ENCODE measurements around the gene KRTAP5-10.

DNA sequence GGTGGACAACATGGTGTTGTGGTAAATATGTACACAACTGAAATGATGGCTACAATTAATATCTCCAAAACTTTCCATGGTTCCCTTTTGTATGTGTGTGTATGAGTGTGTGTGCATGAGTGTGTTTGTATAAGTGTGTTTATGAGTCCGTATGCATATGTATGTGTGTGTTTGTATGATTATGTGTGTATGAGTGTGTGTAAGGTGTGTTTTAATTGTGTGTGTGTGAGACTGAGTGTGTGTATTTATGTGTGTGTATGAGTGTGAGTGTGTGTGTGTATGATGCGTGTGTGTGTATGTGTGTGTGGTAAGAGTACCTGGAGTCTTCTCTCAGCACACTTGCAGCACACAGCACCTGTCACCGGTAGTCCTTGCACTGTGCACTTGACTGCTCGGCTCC lies 9.3 kb upstream of the KRTAP5-10 start:
- no peak for TF ChIP-seq POLR2A (IDR thresholded peaks at IDR 0.05; ENCODE audit: extremely low read depth, insufficient read length)
- TF ChIP-seq MYC (IDR thresholded peaks at IDR 0.05; ENCODE audit: low read depth, low read length), result no peak
- TF ChIP-seq, protein P1, sequence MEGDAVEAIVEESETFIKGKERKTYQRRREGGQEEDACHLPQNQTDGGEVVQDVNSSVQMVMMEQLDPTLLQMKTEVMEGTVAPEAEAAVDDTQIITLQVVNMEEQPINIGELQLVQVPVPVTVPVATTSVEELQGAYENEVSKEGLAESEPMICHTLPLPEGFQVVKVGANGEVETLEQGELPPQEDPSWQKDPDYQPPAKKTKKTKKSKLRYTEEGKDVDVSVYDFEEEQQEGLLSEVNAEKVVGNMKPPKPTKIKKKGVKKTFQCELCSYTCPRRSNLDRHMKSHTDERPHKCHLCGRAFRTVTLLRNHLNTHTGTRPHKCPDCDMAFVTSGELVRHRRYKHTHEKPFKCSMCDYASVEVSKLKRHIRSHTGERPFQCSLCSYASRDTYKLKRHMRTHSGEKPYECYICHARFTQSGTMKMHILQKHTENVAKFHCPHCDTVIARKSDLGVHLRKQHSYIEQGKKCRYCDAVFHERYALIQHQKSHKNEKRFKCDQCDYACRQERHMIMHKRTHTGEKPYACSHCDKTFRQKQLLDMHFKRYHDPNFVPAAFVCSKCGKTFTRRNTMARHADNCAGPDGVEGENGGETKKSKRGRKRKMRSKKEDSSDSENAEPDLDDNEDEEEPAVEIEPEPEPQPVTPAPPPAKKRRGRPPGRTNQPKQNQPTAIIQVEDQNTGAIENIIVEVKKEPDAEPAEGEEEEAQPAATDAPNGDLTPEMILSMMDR (IDR thresholded peaks at IDR 0.05; ENCODE audit: low read depth, low read length), result no peak
- TF ChIP-seq, protein P2, sequence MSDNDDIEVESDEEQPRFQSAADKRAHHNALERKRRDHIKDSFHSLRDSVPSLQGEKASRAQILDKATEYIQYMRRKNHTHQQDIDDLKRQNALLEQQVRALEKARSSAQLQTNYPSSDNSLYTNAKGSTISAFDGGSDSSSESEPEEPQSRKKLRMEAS (IDR thresholded peaks at IDR 0.05; ENCODE audit: low read depth, low read length), result no peak

Data from NB4 (cell line).